ENCODE measurements around the gene SDS.

SDS gene

DNA sequence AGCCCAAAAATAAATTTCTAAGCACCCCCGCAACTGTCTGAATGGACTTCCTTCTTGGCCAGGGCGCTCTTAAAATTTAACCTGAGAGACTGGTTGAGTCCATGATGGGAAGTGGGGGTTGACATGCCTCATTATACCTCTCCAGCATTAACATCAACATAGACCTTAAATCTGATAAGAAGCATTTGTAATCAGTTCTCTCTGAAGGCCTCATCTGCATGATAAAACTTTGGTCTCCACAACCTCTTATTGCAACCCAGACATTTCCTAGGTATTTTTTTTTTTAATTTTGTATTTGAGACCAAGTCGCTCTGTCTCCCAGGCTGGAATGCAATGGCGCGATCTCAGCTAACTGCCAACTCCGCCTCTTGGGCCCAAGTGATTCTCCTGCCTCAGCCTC lies 58.4 kb downstream of the SDS start:
- DNase-seq, result no peak

Measured in left hindlimb (tissue), 1 donor.